Measurements from ENCODE around the gene EPS8L1. TPM values are rescaled to one million over a fixed set of nuclear protein-coding genes. Genes with fewer than 3 reads are reported as not detected.
"Not testable (repeated sequence)": the region's sequence is repeated elsewhere in the genome, so short reads cannot be mapped to it uniquely, and the experiment has no call there.

Gene EPS8L1
- total RNA-seq, 1 experiment from 2014 or later = 10.2 TPM

- ChIA-PET POLR2A (ENCODE audit: low non-redundant PET) (no interaction called here), CTCF (no interaction called here)
- H3K4me3 ChIP-seq (ENCODE audit: low read depth, low read length, poor library complexity, severe bottlenecking) = no peak overlapping the region
- no peaks in the 10 kb centered on the region for H3K9me3 ChIP-seq (ENCODE audit: low read depth, low read length, poor library complexity, severe bottlenecking)
- DNase-seq (ENCODE audit: low spot score) = no peak
- no peaks in the 10 kb centered on the region for H3K4me1 ChIP-seq (ENCODE audit: insufficient read depth, low read length, poor library complexity, severe bottlenecking)
- TF ChIP-seq CTCF (conservative IDR thresholded peaks at IDR 0.05; ENCODE audit: low read depth, low read length) (no peak), EZH2 (IDR thresholded peaks at IDR 0.05; ENCODE audit: borderline replicate concordance, low read depth, low read length, poor library complexity, severe bottlenecking) (no peak)
- intact Hi-C loops (cut with micrococcal nuclease; ENCODE audit: unreplicated experiment) = no loop called here
- no peak overlapping the region for H3K27ac ChIP-seq (ENCODE audit: low read depth, low read length, poor library complexity, severe bottlenecking)
- no TSS peak for BruUV-seq (replicated peaks)
- H3K27me3 ChIP-seq (replicated peaks; ENCODE audit: insufficient read depth, low read depth, low read length, poor library complexity) = no peaks in the 10 kb centered on the region
- no peaks in the 10 kb centered on the region for H3K36me3 ChIP-seq (ENCODE audit: insufficient read depth, low read length, poor library complexity, severe bottlenecking)
These were observed 40.9 kb upstream of the EPS8L1 start for GRCh38 chr19:55034751-55035150.

GRCh38 chr19:55036058-55036457 lies 39.6 kb upstream of the EPS8L1 start:
- no TSS peak for BruUV-seq (replicated peaks)
- POLR2A ChIA-PET (ENCODE audit: low non-redundant PET) = no interaction called here
- no peaks in the 10 kb centered on the region for H3K4me1 ChIP-seq (ENCODE audit: insufficient read depth, low read length, poor library complexity, severe bottlenecking)
- no peak for TF ChIP-seq EZH2 (IDR thresholded peaks at IDR 0.05; ENCODE audit: borderline replicate concordance, low read depth, low read length, poor library complexity, severe bottlenecking)
- TF ChIP-seq CTCF (conservative IDR thresholded peaks at IDR 0.05; ENCODE audit: low read depth, low read length) = no peak
- no peaks in the 10 kb centered on the region for H3K27me3 ChIP-seq (replicated peaks; ENCODE audit: insufficient read depth, low read depth, low read length, poor library complexity)
- no peak overlapping the region for H3K4me3 ChIP-seq (ENCODE audit: low read depth, low read length, poor library complexity, severe bottlenecking)
- CTCF ChIA-PET = no interaction called here
- H3K9me3 ChIP-seq (ENCODE audit: low read depth, low read length, poor library complexity, severe bottlenecking) = no peaks in the 10 kb centered on the region
- no peak for DNase-seq (ENCODE audit: low spot score)
- H3K27ac ChIP-seq (ENCODE audit: low read depth, low read length, poor library complexity, severe bottlenecking) = no peak overlapping the region
- intact Hi-C loops (cut with micrococcal nuclease; ENCODE audit: unreplicated experiment) = no loop called here
- no peaks in the 10 kb centered on the region for H3K36me3 ChIP-seq (ENCODE audit: insufficient read depth, low read length, poor library complexity, severe bottlenecking)

- H3K36me3 ChIP-seq (ENCODE audit: insufficient read depth, low read length, poor library complexity, severe bottlenecking); DNase-seq (ENCODE audit: low spot score); H3K27ac ChIP-seq (ENCODE audit: low read depth, low read length, poor library complexity, severe bottlenecking); BruUV-seq (replicated peaks); POLR2A ChIA-PET (ENCODE audit: low non-redundant PET); CTCF ChIA-PET; H3K4me1 ChIP-seq (ENCODE audit: insufficient read depth, low read length, poor library complexity, severe bottlenecking); H3K9me3 ChIP-seq (ENCODE audit: low read depth, low read length, poor library complexity, severe bottlenecking); H3K27me3 ChIP-seq (replicated peaks; ENCODE audit: insufficient read depth, low read depth, low read length, poor library complexity); intact Hi-C loops (cut with micrococcal nuclease; ENCODE audit: unreplicated experiment); H3K4me3 ChIP-seq (ENCODE audit: low read depth, low read length, poor library complexity, severe bottlenecking): not testable (repeated sequence)
These were observed 38.1 kb upstream of the EPS8L1 start for GRCh38 chr19:55037603-55038002.

GRCh38 chr19:55040654-55041053 lies 35.0 kb upstream of the EPS8L1 start:
- POLR2A ChIA-PET (ENCODE audit: low non-redundant PET); H3K4me1 ChIP-seq (ENCODE audit: insufficient read depth, low read length, poor library complexity, severe bottlenecking); H3K4me3 ChIP-seq (ENCODE audit: low read depth, low read length, poor library complexity, severe bottlenecking); BruUV-seq (replicated peaks); H3K27ac ChIP-seq (ENCODE audit: low read depth, low read length, poor library complexity, severe bottlenecking); CTCF ChIA-PET; H3K27me3 ChIP-seq (replicated peaks; ENCODE audit: insufficient read depth, low read depth, low read length, poor library complexity); DNase-seq (ENCODE audit: low spot score); H3K9me3 ChIP-seq (ENCODE audit: low read depth, low read length, poor library complexity, severe bottlenecking); intact Hi-C loops (cut with micrococcal nuclease; ENCODE audit: unreplicated experiment): not testable (repeated sequence)
- H3K36me3 ChIP-seq (ENCODE audit: insufficient read depth, low read length, poor library complexity, severe bottlenecking) = peaks cover 14% of the 10 kb centered on the region
